ENCODE results near the gene DENND5B. TPM values are rescaled to one million over a fixed set of nuclear protein-coding genes. Genes with fewer than 3 reads are reported as not detected.

DENND5B gene
- total and polyA plus RNA-seq, 10 of the 15 experiments (the other 5 are each of a cell fraction or from before 2014, with no cell fraction given): 0.39 to 32.5 (median 20.6) TPM

- TF ChIP-seq CBX5 (IDR thresholded peaks at IDR 0.05; ENCODE audit: low read depth) (peak; percentile 66; the same call in 1 of the 2 replicates), FOXM1 (IDR thresholded peaks at IDR 0.05; ENCODE audit: low read depth, low read length) (peak; percentile 85), ZNF622 (IDR thresholded peaks at IDR 0.05) (no peak), TBL1XR1 (IDR thresholded peaks at IDR 0.05; ENCODE audit: low read depth, low read length) (peak; percentile 75), ATF7 (IDR thresholded peaks at IDR 0.05; ENCODE audit: low read depth) (peak; percentile 62), RELA (IDR thresholded peaks at IDR 0.05; ENCODE audit: borderline replicate concordance, partially characterized antibody) (no peak), FOXK2 (IDR thresholded peaks at IDR 0.05) (no peak), CEBPB (IDR thresholded peaks at IDR 0.05; ENCODE audit: borderline replicate concordance in 1 of 2, low read depth in 2 of 2, low read length in 2 of 2) (peak in 1 of 2 experiments; percentile 76; a peak in 1 of 4 replicates), YBX1 (IDR thresholded peaks at IDR 0.05) (no peak), RCOR1 (conservative IDR thresholded peaks at IDR 0.05; ENCODE audit: low read depth, low read length) (0 out of 2 replicates have a peak, but pooled peaks have one; percentile 62), MTA2 (IDR thresholded peaks at IDR 0.05; ENCODE audit: low read depth) (peak; percentile 57; the same call in 1 of the 2 replicates), EP300 (IDR thresholded peaks at IDR 0.05; ENCODE audit: borderline replicate concordance in 1 of 2, control insufficient read depth in 1 of 2, low read depth in 2 of 2, low read length in 2 of 2) (peak in 1 of 2 experiments; percentile 36; a peak in 1 of 4 replicates), CREB1 (IDR thresholded peaks at IDR 0.05; ENCODE audit: low read depth) (peak; percentile 56; the same call in 1 of the 2 replicates), GATAD2B (conservative IDR thresholded peaks at IDR 0.05; ENCODE audit: low read depth) (no peak), IKZF2 (IDR thresholded peaks at IDR 0.05) (peak; percentile 23 to 47; a peak in 3 of 4 replicates), MEF2A (IDR thresholded peaks at IDR 0.05; ENCODE audit: insufficient read depth, low read depth, low read length) (peak; percentile 94), STAT3 (IDR thresholded peaks at IDR 0.05; ENCODE audit: low read depth, low read length) (no peak), NFYA (IDR thresholded peaks at IDR 0.05; ENCODE audit: borderline replicate concordance, low read depth, low read length) (no peak), SPI1 (IDR thresholded peaks at IDR 0.05; ENCODE audit: borderline replicate concordance, insufficient read depth, low read depth, low read length) (peak; percentile 67; the same call in 1 of the 2 replicates), SKIL (IDR thresholded peaks at IDR 0.05; ENCODE audit: low read depth, poor library complexity, severe bottlenecking) (no peak), NFIC (IDR thresholded peaks at IDR 0.05; ENCODE audit: low read depth, low read length) (peak; percentile 89), MEF2B (IDR thresholded peaks at IDR 0.05; ENCODE audit: partially characterized antibody, poor library complexity, severe bottlenecking) (peak; percentile 89), ATF2 (IDR thresholded peaks at IDR 0.05; ENCODE audit: low read length) (peak; percentile 89), ZNF24 (IDR thresholded peaks at IDR 0.05) (peak; percentile 22; the same call in 1 of the 2 replicates), NR2F1 (conservative IDR thresholded peaks at IDR 0.05) (peak; percentile 79)
These were observed 184.6 kb downstream of the DENND5B start (continued) for GRCh38 chr12:31406345-31406744.

Data from GM12878 (cell line).